Stimulated activated CD4-positive, alpha-beta T cell treated with anti-CD3 and anti-CD28 coated beads, Interleukin-15, amount 100 ng/mL, for 48 hours (primary cell): Measurements from ENCODE around the gene GGT6.

ENCODE experiments used
- DNase-seq, 2 donors: peaks; one replicate each; pipeline ENCODE4 v3.0.0-alpha.2; 2020; ENCODE audit warnings: low read depth in 2 of 2

The GGT6 gene

GRCh38 chr17:4574448-4575045 lies 14.2 kb upstream of the GGT6 start:
- DNase-seq, result no peak

DNA sequence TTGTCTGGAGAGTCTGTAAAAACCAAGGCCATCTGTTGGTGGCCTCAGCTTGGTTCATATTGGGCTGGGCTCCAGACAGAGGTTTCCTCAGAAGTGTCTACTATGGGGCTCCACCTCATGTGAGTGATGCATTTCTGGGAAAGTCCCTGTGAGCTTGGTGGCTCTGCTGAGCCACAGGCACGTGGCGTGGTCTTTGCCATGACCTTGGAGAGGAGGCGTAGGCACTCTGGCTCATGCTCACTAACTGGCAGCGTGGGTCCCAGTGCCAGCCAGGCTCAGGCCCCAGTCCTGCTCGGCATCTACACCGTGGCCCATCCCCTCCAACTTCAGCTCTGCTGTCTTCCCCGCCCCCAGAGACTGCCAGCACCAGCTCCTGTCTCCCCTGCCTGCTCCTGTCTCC lies 13.3 kb upstream of the GGT6 start:
- peak; percentile 69 to 73 for DNase-seq

- no peak for DNase-seq
These were observed 12.7 kb upstream of the GGT6 start for GRCh38 chr17:4573115-4573514.

DNA sequence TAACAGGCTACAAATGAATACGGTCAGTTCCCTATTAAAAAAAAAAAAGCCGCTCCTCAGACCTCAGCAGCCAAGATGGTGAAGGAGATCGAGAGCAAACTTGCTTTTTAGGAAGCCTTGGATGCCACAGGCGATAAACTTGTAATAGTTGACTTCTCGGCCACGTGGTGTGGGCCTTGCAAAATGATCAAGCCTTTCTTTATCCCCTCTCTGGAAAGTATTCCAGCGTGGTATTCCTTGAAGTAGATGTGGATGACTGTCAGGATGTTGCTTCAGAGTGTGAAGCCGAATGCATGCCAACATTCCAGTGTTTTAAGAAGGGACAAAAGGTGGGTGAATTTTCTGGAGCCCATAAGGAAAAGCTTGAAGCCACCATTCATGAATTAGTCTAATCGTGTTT lies 11.8 kb upstream of the GGT6 start:
- DNase-seq, result no peak

DNA sequence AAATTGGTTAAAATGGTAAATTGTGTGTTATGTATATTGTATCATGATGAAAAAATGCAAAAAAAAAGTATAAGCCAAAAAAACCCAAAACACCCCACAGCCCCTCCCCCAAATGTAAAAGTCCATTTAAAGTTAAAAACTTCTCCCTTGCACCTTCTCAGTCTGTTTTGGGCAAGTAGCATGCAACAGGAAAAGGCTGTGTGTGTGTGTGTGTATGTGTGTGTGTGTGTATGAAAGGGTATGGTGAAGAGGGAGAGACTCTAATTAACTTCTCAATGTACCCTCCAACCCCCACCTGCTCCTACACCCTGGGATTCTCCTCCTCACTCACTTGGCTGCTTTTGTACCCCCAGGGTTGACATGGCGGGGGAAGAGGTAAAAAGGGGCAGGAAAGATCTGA lies 9.2 kb upstream of the GGT6 start:
- no peak for DNase-seq

- DNase-seq, result peak in 1 of 2 donors; percentile 47
These were observed 6.4 kb upstream of the GGT6 start for GRCh38 chr17:4566785-4567184.

- DNase-seq, result peak; percentile 38 to 39
These were observed 5.1 kb upstream of the GGT6 start for GRCh38 chr17:4565209-4566141.

- DNase-seq, result no peak
These were observed 1.9 kb upstream of the GGT6 start for GRCh38 chr17:4562015-4562969.

GRCh38 chr17:4560837-4561256 lies 470 bp upstream of the GGT6 start:
- DNase-seq, result no peak

DNA sequence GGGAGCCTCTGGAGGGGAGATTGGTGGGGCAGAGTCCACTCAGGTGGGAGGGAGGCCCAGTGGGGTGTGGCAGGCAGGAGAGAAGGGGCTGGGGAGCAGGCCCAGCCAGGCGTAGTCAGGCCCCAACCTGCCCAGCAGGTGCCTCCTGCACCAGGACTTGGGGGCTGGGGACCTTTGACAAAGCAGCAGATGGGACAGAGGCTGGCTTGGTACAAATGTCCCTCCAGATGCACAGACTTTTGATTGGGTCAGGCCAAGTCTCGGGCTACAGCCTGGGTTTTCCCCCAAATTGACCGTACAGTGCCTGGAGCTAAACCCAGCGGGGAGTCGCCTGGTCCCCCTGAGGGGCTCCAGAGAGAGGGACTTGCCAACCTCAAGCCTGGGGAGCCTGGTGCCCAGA lies 411 bp downstream of the GGT6 start:
- no peak for DNase-seq

DNA sequence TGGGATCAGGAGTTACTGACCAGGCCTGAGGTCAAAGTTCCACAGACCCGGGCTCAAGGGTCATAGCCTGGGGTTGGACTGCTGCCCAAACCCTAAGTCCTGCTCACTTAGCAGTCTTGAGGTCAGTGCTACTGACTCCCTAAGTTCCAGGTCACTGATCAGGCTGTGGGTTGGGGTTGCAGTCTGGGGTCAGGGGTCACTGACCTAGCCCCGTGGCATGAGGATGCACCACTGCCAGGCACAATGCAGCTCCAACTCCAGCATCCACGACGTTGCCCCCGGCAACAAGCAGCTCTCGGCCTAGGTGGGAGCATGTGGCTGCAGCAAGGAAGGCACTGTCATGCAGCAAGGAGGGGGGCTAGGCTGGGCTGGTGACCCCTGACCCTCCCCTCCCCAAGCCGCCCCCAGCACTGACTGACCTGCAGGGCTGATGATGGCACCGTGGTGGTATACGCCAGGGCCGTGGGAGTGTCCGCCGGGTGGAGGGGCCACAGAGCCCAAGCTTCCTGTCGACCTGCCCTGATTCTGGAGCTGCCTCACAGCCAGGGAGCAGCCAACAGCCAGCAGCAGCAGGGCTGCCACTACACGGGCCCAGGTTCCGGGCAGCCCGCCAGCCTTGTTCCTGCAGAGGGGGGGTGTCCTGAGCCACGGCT lies 1.1 kb downstream of the GGT6 start:
- DNase-seq, result no peak

DNA sequence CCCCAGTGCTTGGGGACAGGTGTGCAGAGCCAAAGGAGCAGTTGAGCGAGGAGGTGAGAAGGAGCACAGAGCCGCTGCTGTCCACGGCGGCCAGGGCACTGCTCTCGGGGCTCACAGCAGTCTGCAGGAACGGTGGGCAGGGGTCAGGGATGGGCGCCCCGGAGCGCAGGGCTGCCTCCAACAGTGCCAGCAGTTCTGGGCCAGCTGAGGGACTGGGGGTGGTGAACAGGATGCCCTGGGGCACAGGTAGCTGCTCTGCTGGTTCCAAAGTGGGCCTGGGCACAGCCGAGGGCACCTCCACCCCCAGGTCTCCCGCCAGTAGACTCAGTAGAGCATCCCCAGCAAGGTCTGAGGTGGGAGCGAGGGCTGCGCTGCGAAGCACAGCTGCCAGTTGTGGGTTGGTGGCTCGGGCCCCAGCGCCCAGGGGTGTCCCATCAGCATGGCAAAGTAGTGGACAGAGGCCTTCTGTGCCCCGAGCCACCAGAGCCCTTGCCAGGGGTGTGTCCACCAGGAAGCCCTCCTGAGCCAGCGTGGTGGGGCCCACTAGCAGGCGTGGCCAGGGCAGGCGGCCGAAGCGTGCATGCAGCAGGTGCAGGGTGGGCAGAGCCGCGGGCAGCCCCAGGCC lies 1.9 kb downstream of the GGT6 start:
- DNase-seq, result no peak

- DNase-seq, result no peak
These were observed 2.6 kb downstream of the GGT6 start for GRCh38 chr17:4557626-4558346.

- DNase-seq, result no peak
These were observed 3.4 kb downstream of the GGT6 start for GRCh38 chr17:4556996-4557395.

DNA sequence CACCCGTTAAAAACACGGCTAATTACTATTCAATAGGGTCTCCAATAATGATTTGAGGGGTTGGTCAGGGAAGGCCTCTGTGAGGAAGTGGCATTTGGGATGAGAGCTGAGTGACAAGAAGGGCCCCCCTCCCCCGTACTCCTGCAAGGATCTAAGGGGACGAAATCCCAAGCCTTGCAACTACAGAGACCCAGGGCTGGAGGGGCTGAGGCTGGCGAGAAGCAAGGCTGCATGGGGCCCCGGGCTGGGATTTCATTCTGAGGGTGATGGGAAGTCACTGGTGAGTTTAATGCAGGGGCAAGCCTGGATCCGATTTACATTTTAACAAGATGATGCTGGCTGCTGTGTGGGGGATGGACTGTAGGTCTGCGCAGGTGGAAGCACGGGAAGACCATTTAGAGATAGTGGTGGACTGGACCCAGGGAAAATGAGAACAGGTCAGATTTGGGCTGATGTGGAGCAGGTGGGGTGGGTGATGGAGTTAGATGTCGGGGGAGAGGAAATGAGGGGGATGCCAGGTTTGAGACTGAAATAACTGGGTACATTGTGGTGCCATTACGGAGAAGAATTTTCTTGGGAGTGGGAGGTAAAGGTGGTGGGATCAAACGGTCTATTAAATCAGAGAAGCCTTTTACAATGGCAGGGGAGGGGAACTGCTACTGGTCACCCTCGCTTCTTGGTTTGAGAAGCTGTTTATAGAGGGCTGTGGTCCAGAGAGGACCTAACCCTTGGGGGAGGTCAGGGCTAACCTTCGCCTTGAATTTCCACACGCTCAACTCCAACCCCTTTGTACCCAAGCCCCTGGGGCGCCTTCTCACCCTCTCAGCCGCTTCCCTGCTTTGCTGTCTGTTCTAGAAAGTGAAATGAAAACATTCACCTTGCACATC lies 4.3 kb downstream of the GGT6 start:
- DNase-seq, result no peak

DNA sequence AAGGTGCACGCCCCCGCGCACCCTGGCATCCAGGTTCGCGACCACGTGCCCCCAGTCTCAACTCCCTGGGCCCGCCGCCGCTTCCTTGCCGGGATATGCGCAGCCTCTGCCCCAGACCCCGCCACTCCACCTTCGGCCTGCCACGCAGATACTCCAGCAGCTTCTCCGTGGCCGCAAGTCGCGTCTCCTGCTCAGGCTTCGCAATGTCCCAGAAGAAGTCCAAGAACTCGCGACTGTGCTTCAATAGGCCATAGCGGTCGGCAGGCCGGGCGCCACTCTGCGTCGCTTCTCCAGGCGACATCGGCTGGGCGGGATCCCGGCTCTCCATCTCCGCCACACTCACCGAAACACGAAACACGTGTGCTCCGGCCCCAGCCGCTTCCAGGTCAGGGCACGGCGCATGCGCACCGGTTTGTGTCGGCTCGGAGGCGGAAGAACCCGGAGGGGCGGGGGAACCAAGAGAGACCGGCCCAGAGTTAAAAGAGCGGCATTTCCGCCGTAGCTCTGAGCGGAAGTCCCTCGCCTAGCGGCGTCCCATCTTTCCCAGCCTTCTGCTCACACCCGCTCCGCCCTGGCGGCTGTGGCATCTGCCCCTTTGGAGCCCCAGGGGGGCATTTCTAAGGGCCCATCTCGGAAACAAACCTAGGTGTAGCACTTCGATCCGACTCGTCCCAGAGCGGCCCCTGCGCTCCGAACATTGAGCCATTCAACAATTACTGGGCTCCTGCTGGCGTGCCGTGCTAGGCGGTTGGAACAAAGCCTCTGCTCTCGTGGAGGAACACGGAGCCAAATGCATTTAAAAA lies 5.2 kb downstream of the GGT6 start, which contains the start of gene MYBBP1A:
Gene MYBBP1A, minus strand, starts transcription at position 388 of the 803 bp plus-strand sequence. Its CDS starts 60 bp downstream, at position 328.
- peak; percentile 96 for DNase-seq

- no peak for DNase-seq
These were observed 5.9 kb downstream of the GGT6 start for GRCh38 chr17:4554441-4554996.

- no peak for DNase-seq
These were observed 6.7 kb downstream of the GGT6 start for GRCh38 chr17:4553669-4554068.
